Naive B cell (primary cell): ENCODE results near the gene MVP. TPM values are rescaled to one million over a fixed set of nuclear protein-coding genes. Genes with fewer than 3 reads are reported as not detected.
A peak's percentile ranks its signal among the peaks of the same experiment; 100 is the strongest.

Experiments
- ATAC-seq, 2 donors: fragments of 150-1000 bp; cut with Tn5 transposase; 2 replicates each; pipeline ENCODE4 v1.10.0; 2021; ENCODE audit warnings: low read depth in 2 of 2, mild to moderate bottlenecking in 2 of 2, moderate library complexity in 2 of 2
- DNase-seq: peaks from one replicate; pipeline ENCODE4 v3.0.0; 2022
- H3K27ac Mint-ChIP-seq, 6 donors: one replicate each; pipeline ENCODE4 v1.8.0; 2020 to 2022; ENCODE audit warnings: mild to moderate bottlenecking in 6 of 6, mixed read lengths in 6 of 6, moderate library complexity in 5 of 6, inconsistent platforms in 2 of 6
- H3K27me3 Mint-ChIP-seq, 3 donors: one replicate each; pipeline ENCODE4 v1.8.0; 2021 to 2022; ENCODE audit warnings: mixed read lengths in 3 of 3, mild to moderate bottlenecking in 1 of 3
- H3K36me3 Mint-ChIP-seq, 2 donors: one replicate each; pipeline ENCODE4 v1.8.0; 2020 to 2022; ENCODE audit warnings: mixed read lengths in 2 of 2, inconsistent platforms in 1 of 2, mild to moderate bottlenecking in 1 of 2
- H3K4me1 Mint-ChIP-seq, 3 donors: one replicate each; pipeline ENCODE4 v1.8.0; 2020 to 2022; ENCODE audit warnings: mixed read lengths in 3 of 3, inconsistent platforms in 1 of 3, mild to moderate bottlenecking in 1 of 3, moderate library complexity in 1 of 3
- H3K4me3 Mint-ChIP-seq, 8 donors: one replicate each; pipeline ENCODE4 v1.8.0; 2020 to 2022; ENCODE audit warnings: mild to moderate bottlenecking in 8 of 8, mixed read lengths in 8 of 8, moderate library complexity in 8 of 8, inconsistent platforms in 2 of 8
- H3K9me3 Mint-ChIP-seq, 7 donors: one replicate each; pipeline ENCODE4 v1.8.0; 2020 to 2022; ENCODE audit warnings: mixed read lengths in 7 of 7, mild to moderate bottlenecking in 5 of 7, inconsistent platforms in 2 of 7, moderate library complexity in 1 of 7
- polyA plus RNA-seq, 6 donors: library from polyadenylated mRNA; unstranded; fragments of 300-500 nt; fragmentation: Illumina TruSeq; gene quantifications; one replicate each; pipeline ENCODE4 v1.2.3, GENCODE V29; 2021; ENCODE audit warnings: low read depth in 6 of 6

The MVP gene
- polyA plus RNA-seq, 6 donors from 2014 or later, result 39.7 to 61.4 (median 43.9) TPM

GRCh38 chr16:29813644-29814562, 6.4 kb upstream of the MVP start:
- no peak overlapping the region for H3K27ac Mint-ChIP-seq
- H3K4me1 Mint-ChIP-seq, result peaks cover 42 to 63% (median 61%) of the 10 kb centered on the region in 3 donors
- peaks cover 0 to 2% of the 10 kb centered on the region in 2 donors for H3K36me3 Mint-ChIP-seq
- H3K27me3 Mint-ChIP-seq, result peaks cover 0 to 11% (median 6%) of the 10 kb centered on the region in 3 donors
- no peak for DNase-seq
- ATAC-seq, result no peak
- no peaks in the 10 kb centered on the region for H3K9me3 Mint-ChIP-seq
- H3K4me3 Mint-ChIP-seq, result peak overlapping the region; percentile 35 to 98 (median 73)

- H3K4me3 Mint-ChIP-seq, result peak overlapping the region; percentile 77 to 98 (median 91)
- peaks cover 48 to 67% (median 66%) of the 10 kb centered on the region in 3 donors for H3K4me1 Mint-ChIP-seq
- peak overlapping the region in 1 of 6 donors; percentile 77 for H3K27ac Mint-ChIP-seq
- H3K9me3 Mint-ChIP-seq, result no peaks in the 10 kb centered on the region
- ATAC-seq (no peak), DNase-seq (no peak)
- H3K27me3 Mint-ChIP-seq, result peaks cover 0 to 11% (median 6%) of the 10 kb centered on the region in 3 donors
- no peaks in the 10 kb centered on the region for H3K36me3 Mint-ChIP-seq
Observed at GRCh38 chr16:29814592-29814991, 5.7 kb upstream of the MVP start.

- peak in 1 of 2 donors; percentile 6 for ATAC-seq
Observed at GRCh38 chr16:29815032-29815721, 5.1 kb upstream of the MVP start.

DNA sequence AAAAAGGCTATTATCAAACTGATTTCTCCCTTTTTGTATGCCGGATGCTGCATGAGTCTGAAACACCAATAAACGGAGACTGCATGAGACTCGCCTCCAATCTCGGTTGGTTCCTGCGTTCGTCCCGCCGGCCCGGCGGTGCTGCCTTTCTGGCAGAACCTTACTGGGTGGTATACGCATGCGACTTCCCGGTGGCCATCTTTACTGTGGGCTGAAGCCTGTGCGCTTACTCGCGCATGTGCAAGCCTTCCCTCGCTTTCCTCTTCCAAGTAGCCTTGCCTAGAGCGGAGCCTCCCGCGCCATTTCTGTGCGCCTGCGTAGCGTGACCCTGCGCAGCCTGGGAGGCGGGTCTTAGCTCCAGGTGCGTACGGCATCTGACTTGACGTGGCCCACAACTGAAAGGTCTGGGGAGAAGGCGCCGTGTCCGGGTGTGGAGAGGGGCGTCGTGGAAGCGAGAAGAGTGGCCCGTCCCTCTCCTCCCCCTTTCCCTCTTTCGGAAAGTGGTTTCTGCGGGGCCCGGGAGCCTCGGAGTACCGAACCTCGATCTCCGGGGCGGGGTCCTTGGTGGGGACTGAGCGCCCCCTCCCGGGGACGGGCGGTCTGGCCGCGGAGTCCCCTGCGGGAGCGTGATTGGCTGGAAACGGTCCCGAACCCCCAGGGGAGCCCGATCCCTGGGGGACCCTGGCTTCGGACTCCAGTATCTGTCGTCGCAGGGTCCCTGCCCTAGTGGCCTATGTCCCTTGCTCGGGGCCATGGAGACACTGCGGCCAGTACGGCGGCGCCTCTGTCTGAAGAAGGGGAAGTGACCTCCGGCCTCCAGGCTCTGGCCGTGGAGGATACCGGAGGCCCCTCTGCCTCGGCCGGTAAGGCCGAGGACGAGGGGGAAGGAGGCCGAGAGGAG, 4.2 kb upstream of the MVP start, which contains the start of gene PAGR1:
TSS of gene PAGR1 (plus strand) at position 360 of the 901 bp plus-strand sequence. CDS start at position 734, 374 bp downstream.
- H3K27ac Mint-ChIP-seq, result peak within 1 kb of the TSS; percentile 92 to 99 (median 98)
- peak; percentile 98 for DNase-seq
- peaks cover 53 to 73% (median 67%) of the 10 kb centered on the region in 3 donors for H3K4me1 Mint-ChIP-seq
- H3K27me3 Mint-ChIP-seq, result peaks cover 0 to 11% (median 6%) of the 10 kb centered on the region in 3 donors
- H3K4me3 Mint-ChIP-seq, result peak within 1 kb of the TSS; percentile 87 to 100 (median 98)
- peak; percentile 74 to 76 for ATAC-seq
- H3K9me3 Mint-ChIP-seq, result no peaks in the 10 kb centered on the region
- H3K36me3 Mint-ChIP-seq, result no peaks in the 10 kb centered on the region

More at GRCh38 chr16:29815032-29815721, 5.1 kb upstream of the MVP start:
- H3K9me3 Mint-ChIP-seq, result no peaks in the 10 kb centered on the region
- peak overlapping the region in 4 of 6 donors; percentile 92 to 99 (median 97) for H3K27ac Mint-ChIP-seq
- H3K27me3 Mint-ChIP-seq, result peaks cover 0 to 11% (median 6%) of the 10 kb centered on the region in 3 donors
- DNase-seq, result no peak
- peaks cover 54 to 73% (median 67%) of the 10 kb centered on the region in 3 donors for H3K4me1 Mint-ChIP-seq
- H3K36me3 Mint-ChIP-seq, result no peaks in the 10 kb centered on the region
- H3K4me3 Mint-ChIP-seq, result peak overlapping the region; percentile 87 to 100 (median 98)

- Mint-ChIP-seq H3K27ac (peak overlapping the region; percentile 58 to 99 (median 85)), H3K9me3 (no peaks in the 10 kb centered on the region), H3K27me3 (peaks cover 0 to 5% (median under 1%) of the 10 kb centered on the region in 3 donors), H3K4me3 (peak overlapping the region; percentile 87 to 100 (median 98)), H3K4me1 (peaks cover 48 to 73% (median 66%) of the 10 kb centered on the region in 3 donors), H3K36me3 (no peaks in the 10 kb centered on the region)
- DNase-seq, result peak; percentile 23
- no peak for ATAC-seq
Observed at GRCh38 chr16:29816694-29817441, 3.4 kb upstream of the MVP start.

GRCh38 chr16:29818082-29818481, 2.2 kb upstream of the MVP start:
- ATAC-seq (no peak), DNase-seq (no peak)
- peaks cover 45 to 83% (median 69%) of the 10 kb centered on the region in 3 donors for H3K4me1 Mint-ChIP-seq
- H3K27ac Mint-ChIP-seq, result peak overlapping the region in 1 of 6 donors; percentile 71
- H3K36me3 Mint-ChIP-seq, result no peaks in the 10 kb centered on the region
- no peaks in the 10 kb centered on the region for H3K9me3 Mint-ChIP-seq
- H3K27me3 Mint-ChIP-seq, result no peaks in the 10 kb centered on the region
- H3K4me3 Mint-ChIP-seq, result peak overlapping the region; percentile 37 to 94 (median 80)

GRCh38 chr16:29819506-29819905, 756 bp upstream of the MVP start:
- DNase-seq (no peak), ATAC-seq (no peak)
- no peaks in the 10 kb centered on the region for H3K9me3 Mint-ChIP-seq
- no peaks in the 10 kb centered on the region for H3K27me3 Mint-ChIP-seq
- H3K36me3 Mint-ChIP-seq, result no peaks in the 10 kb centered on the region
- peak overlapping the region in 3 of 6 donors; percentile 65 to 89 (median 80) for H3K27ac Mint-ChIP-seq
- H3K4me1 Mint-ChIP-seq, result peaks cover 43 to 82% (median 68%) of the 10 kb centered on the region in 3 donors
- peak overlapping the region; percentile 87 to 98 (median 94) for H3K4me3 Mint-ChIP-seq

DNA sequence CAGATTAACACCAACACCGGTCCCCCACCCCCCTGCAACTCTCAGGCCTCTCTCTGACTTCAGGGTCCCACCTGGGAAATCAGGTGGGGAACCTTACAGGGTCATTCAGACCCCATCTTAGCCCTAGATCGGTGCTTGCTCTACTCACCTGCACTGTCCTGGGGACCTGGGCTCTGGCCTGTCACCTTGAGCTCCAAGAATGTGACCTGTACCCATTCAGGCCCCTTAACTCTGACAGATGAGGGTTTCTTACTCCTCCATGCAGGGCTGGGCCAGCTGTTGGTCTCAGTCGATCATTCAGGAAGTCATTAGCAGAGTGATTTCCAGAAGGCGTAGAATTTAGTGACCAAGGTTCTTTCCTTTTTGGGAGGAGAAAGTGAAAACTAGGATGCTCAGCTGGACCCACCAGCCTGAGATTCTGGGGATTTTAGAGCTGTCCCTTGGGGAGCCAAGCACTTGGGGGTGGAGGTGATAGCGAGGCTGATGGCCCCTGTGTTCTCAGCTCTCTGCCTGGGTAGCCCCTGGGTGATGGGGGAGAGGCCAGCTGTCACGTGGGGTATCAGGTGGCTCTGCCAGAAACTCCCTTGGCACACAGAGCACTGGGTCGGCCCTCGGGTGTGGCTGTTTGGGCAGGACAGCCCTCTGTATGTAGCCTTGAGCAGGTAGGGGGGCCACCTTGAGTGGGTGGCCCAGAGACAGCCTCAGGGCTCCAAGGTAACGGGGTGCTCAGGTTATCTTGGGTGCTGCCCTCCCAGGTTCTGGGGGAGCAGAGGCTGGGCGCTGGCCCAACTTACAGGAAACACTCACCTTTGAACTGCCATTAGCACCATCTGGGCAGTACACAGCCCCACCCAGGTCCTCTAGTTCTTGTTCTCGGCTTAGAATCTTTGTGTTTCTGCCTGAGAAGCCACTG, 724 bp downstream of the MVP start:
- no peaks in the 10 kb centered on the region for H3K9me3 Mint-ChIP-seq
- DNase-seq, result peak; percentile 41
- peaks cover 41 to 79% (median 65%) of the 10 kb centered on the region in 3 donors for H3K4me1 Mint-ChIP-seq
- peak overlapping the region; percentile 87 to 98 (median 94) for H3K4me3 Mint-ChIP-seq
- H3K27me3 Mint-ChIP-seq, result no peaks in the 10 kb centered on the region
- H3K36me3 Mint-ChIP-seq, result no peaks in the 10 kb centered on the region
- peak; percentile 46 to 55 for ATAC-seq
- H3K27ac Mint-ChIP-seq, result peak overlapping the region; percentile 87 to 97 (median 93)

DNA sequence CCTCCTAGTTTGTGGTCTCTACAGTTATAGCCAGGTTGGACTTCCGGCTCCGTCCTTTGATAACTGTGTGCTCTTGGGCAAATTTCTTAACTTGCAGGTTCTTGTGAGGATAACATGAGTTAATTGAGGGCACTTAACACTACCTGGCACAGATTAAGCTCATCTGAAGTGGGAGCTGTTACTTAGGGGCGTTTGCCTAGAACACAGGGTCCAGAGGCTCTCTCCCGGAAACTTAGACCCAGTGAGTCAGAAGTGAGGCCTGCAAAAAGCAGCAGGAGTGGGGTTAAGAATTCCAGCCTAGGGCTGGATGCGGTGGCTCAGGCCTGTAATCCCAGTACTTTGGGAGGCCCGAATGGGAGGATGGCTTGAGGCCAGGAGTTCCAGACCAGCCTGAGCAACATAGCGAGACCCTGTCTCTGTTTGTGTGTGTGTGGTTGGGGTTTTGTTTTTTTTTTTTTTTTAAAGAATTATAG, 1.4 kb downstream of the MVP start:
- no peaks in the 10 kb centered on the region for H3K36me3 Mint-ChIP-seq
- no peaks in the 10 kb centered on the region for H3K27me3 Mint-ChIP-seq
- H3K4me1 Mint-ChIP-seq, result peaks cover 41 to 78% (median 62%) of the 10 kb centered on the region in 3 donors
- peak overlapping the region; percentile 81 to 95 (median 90) for H3K27ac Mint-ChIP-seq
- H3K4me3 Mint-ChIP-seq, result peak overlapping the region; percentile 87 to 98 (median 94)
- ATAC-seq (no peak), DNase-seq (no peak)
- H3K9me3 Mint-ChIP-seq, result no peaks in the 10 kb centered on the region

GRCh38 chr16:29824589-29825144, 4.4 kb downstream of the MVP start:
- DNase-seq, result no peak
- H3K27ac Mint-ChIP-seq, result peak overlapping the region in 2 of 6 donors; percentile 18 to 38
- H3K27me3 Mint-ChIP-seq, result no peaks in the 10 kb centered on the region
- H3K36me3 Mint-ChIP-seq, result no peaks in the 10 kb centered on the region
- no peaks in the 10 kb centered on the region for H3K9me3 Mint-ChIP-seq
- peak overlapping the region in 2 of 8 donors; percentile 17 to 68 for H3K4me3 Mint-ChIP-seq
- ATAC-seq, result no peak
- peaks cover 26 to 63% (median 33%) of the 10 kb centered on the region in 3 donors for H3K4me1 Mint-ChIP-seq
